Testis (tissue), 2 donors: Measurements from ENCODE around the gene CLIC3.

Experiments
- POLR2A ChIP-seq: fragments of 450-650 bp; IDR thresholded peaks from one replicate; pipeline ENCODE4 v1.6.1; 2017; ENCODE audit warnings: antibody characterized with exemption, mild to moderate bottlenecking, moderate library complexity
- TF ChIP-seq, protein P1 (sequence below), 3 experiments: fragments of 450-650 bp in 2 of 3; fragments of 200-600 bp in 1 of 3; sonication (generic) in 1 of 3; IDR thresholded peaks; one replicate each; pipeline ENCODE4 v1.5.1; 2016 to 2019; ENCODE audit warnings: antibody characterized with exemption in 3 of 3, mild to moderate bottlenecking in 2 of 3, moderate library complexity in 1 of 3

DNA sequence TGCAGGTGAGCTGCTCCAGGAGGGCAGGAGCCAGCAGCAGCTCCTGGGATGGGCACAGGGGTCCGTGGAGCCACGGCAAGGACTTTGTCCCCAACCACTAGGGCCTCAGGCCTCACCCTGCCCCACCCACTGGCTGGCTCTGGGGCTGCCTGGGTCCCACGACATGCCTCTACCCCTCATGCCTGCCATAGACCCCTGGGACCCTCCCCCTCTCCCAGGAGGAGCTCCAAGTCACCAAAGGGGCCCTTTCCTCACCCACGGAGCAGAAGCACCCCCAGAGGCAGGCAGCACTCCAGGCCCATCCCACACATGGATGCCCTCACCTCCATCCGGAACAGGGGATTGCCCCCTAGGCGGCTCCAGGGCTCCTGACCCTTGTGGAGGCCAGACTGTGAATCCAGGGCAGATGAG is 25.2 kb upstream of the CLIC3 start:
- no peak for TF ChIP-seq POLR2A
- TF ChIP-seq, protein P1, sequence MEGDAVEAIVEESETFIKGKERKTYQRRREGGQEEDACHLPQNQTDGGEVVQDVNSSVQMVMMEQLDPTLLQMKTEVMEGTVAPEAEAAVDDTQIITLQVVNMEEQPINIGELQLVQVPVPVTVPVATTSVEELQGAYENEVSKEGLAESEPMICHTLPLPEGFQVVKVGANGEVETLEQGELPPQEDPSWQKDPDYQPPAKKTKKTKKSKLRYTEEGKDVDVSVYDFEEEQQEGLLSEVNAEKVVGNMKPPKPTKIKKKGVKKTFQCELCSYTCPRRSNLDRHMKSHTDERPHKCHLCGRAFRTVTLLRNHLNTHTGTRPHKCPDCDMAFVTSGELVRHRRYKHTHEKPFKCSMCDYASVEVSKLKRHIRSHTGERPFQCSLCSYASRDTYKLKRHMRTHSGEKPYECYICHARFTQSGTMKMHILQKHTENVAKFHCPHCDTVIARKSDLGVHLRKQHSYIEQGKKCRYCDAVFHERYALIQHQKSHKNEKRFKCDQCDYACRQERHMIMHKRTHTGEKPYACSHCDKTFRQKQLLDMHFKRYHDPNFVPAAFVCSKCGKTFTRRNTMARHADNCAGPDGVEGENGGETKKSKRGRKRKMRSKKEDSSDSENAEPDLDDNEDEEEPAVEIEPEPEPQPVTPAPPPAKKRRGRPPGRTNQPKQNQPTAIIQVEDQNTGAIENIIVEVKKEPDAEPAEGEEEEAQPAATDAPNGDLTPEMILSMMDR (IDR thresholded peaks at IDR 0.05): no peak
